ENCODE results near the gene CD244.

DNA sequence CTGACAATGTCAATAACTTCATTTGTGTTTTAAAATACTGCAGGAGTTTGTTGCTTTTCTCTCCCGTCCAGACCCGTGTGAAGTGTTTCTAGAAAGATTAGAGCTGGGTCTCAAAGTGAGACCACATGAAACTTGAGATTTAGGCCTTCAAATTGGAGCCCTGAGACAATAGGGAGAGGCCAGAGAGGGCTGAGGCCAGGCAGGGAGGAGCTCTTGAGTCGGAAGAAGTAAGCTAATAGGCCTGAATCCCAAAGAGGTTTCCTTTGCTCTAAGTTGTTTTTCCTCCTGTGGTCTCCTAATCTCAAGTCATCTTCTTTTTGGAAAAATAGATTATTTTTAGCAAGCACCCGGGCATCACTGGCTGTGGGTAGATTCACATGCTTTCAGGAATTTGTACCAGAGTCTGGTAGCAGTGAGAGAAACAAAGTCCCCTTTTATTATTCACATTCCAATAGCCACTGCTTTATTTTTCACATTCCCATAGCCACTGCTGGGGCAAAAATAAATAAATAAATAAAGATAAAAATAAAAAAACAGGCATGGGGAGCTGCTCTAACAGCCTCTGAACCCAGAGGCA lies 25.6 kb downstream of the CD244 start:
- TF ChIP-seq POLR2AphosphoS5 (IDR thresholded peaks at IDR 0.05; ENCODE audit: insufficient read depth in 1 of 2, low read depth in 1 of 2): no peak
- TF ChIP-seq, protein P1, sequence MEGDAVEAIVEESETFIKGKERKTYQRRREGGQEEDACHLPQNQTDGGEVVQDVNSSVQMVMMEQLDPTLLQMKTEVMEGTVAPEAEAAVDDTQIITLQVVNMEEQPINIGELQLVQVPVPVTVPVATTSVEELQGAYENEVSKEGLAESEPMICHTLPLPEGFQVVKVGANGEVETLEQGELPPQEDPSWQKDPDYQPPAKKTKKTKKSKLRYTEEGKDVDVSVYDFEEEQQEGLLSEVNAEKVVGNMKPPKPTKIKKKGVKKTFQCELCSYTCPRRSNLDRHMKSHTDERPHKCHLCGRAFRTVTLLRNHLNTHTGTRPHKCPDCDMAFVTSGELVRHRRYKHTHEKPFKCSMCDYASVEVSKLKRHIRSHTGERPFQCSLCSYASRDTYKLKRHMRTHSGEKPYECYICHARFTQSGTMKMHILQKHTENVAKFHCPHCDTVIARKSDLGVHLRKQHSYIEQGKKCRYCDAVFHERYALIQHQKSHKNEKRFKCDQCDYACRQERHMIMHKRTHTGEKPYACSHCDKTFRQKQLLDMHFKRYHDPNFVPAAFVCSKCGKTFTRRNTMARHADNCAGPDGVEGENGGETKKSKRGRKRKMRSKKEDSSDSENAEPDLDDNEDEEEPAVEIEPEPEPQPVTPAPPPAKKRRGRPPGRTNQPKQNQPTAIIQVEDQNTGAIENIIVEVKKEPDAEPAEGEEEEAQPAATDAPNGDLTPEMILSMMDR (IDR thresholded peaks at IDR 0.05): no peak
